Activated T-cell treated with anti-CD3 and anti-CD28 coated beads, Interleukin-2, amount 50 U/mL, for 48 hours (primary cell): ENCODE data around the gene MICAL3.
"Not testable (repeated sequence)": the region's sequence is repeated elsewhere in the genome, so short reads cannot be mapped to it uniquely, and the experiment has no call there.

Experiments
- DNase-seq, 2 experiments: peaks; one replicate each; pipeline ENCODE4 v3.0.0-alpha.2; 2020

MICAL3 gene

GRCh38 chr22:18024276-18024939 is at the start of gene MICAL3:
Gene MICAL3 (minus strand): TSS chr22:18024561. CDS start chr22:17906812, 117,749 bp downstream.
- DNase-seq = peak; percentile 70 to 80

- DNase-seq = not testable (repeated sequence)
Observed at GRCh38 chr22:18073927-18074326, 49.6 kb upstream of the MICAL3 start.

DNA sequence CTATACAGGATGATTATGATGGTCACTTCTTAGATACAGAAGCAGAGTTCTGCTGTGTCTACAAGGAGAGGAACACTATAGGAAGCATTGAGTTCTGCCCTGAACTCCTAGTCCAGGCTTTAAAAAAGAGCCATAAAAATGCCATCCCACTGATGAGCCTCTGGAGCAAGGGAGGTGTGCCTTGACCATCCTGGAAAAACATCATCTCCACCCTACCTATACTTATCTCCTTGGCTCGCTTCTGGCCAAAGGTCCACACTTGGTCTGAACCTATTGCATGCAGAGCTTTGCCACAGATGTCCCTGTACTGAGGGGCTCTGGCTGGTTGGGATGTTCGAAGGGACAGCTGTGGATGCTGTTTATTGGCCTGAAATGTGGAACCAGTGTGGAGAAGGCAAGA is 49.1 kb upstream of the MICAL3 start:
- DNase-seq = no peak

- DNase-seq = no peak
Observed at GRCh38 chr22:18071968-18072310, 47.6 kb upstream of the MICAL3 start.

- DNase-seq = not testable (repeated sequence)
Observed at GRCh38 chr22:18071307-18071967, 47.1 kb upstream of the MICAL3 start.

- no peak for DNase-seq
Observed at GRCh38 chr22:18070556-18071306, 46.4 kb upstream of the MICAL3 start.

GRCh38 chr22:18070041-18070440 is 45.7 kb upstream of the MICAL3 start:
- DNase-seq = no peak

- no peak for DNase-seq
Observed at GRCh38 chr22:18069041-18069440, 44.7 kb upstream of the MICAL3 start.

DNA sequence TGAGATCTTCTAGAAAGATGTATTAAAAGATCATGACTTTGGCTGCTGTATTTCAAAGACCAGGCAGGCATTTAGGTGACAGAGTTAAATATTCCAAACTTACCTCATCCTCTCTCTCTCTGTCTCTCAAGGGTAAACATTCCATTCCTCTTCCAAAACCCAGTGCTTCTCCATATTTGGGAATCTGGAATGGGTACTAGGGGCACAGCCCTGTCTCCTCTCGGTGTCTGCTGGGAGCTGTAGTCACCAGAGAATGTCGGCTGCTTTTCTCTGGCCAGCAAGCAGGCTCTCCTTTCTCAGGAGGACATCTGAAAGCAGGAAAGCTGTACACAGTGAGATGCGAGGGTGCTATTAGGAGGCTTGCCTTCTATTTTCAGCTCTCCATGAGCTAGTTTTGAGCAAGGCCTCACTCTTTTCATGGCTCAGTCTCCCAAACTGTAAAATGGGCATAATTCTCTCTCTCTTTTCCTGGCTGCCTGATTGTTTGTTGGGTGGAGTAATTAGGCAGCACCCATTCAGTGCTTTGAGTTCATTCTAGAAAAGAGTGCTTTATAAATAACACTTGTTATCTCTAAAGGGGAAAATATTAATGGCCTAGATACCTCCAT is 44.1 kb upstream of the MICAL3 start:
- DNase-seq = no peak

GRCh38 chr22:18067548-18068341 is 43.4 kb upstream of the MICAL3 start:
- no peak for DNase-seq

DNA sequence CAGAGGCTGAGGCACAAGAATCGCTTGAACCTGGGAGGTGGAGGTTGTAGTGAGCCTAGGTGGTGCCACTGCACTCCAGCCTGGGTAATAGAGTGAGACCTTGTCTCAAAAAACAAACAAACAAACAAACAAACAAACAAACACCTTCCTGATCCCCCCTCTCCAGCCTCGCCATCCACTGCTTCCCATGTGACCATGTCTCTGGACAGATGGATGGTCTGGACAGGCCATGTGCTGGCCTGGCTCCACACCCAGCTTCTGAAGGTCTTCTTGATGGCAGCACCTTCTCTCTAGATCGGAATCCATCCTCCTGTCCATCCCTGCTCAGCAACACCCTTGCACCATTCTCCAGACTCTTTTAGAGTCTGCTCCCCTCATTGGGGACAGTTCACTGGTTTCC is 42.8 kb upstream of the MICAL3 start:
- DNase-seq = no peak

- no peak for DNase-seq
Observed at GRCh38 chr22:18066181-18066859, 42.0 kb upstream of the MICAL3 start.

- no peak for DNase-seq
Observed at GRCh38 chr22:18065256-18065655, 40.9 kb upstream of the MICAL3 start.

DNA sequence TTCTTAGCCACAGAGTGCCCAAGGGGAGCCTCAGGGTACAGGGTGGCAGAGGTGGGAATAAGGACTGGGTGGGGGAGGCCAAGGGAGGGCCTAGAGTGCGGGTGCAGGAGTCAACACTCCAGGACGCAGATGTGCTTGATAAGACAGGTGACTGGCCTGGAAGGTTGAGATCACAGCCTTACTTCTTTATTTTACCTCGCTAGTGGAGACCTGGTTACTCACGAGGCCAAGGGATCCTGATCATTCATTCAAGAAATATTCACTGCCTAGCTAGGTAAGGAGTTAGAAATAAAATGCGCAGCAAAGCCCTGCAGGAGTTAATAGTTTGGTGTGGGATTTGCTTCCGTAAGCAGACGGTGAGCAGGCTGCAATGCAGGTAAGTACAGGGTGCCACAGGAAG is 40.3 kb upstream of the MICAL3 start:
- DNase-seq = no peak

DNA sequence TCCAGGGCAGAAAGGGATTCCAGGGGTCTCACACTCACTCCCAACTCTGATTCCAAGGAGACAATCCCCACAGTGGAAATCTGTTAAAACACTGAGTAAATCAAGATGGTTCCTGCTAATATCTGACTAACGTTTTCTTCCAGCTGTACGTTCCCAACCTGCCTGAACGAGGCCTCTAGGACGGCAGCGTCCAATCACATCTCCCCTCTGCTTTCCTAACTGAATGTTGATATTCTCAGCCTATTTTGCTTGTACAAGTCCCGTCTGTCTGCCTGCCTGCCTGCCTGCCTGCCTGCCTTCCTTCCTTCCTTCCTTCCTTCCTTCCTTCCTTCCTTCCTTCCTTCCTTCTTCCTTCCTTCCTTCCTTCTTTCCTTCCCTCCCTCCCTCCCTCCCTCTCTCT is 39.4 kb upstream of the MICAL3 start:
- DNase-seq = not testable (repeated sequence)

DNA sequence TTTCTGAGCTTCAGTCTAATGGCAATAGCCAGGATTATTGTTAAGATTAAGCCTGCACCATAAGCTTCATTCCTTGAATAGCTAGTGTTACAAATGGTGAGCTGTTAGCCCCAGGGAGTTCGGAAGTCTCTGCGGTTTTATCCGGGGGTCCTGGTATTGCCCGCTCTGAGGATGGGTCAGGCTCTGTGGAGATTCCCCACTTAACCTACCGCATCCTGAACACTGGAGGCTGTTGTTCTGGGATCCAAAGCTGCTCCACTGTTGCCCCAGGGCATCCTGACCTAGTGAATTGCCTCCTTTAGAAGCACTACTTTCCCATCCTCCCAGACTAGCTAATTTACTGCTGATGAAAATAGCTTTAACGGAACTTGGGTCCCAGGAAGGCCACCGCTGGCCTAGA is 38.9 kb upstream of the MICAL3 start:
- no peak for DNase-seq

DNA sequence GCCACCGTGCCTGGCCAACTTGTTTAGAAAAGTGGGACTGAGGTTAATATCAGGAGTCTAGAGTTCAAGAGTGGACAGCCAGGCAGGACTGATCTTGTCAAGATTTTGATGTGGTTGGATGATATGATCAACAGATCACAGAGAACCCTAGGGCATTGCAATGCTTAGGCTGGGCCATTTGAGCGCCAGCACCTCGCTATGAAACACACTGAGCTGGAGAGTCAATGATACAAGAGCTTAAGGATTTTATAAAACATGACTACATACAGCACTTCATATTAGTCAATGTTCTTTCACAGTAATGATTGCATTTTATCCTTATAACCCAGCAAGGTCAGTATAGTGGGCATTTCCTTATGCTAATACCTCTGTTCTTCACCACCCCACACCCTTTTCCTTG is 38.1 kb upstream of the MICAL3 start:
- DNase-seq = no peak

- no peak for DNase-seq
Observed at GRCh38 chr22:18060646-18061620, 36.6 kb upstream of the MICAL3 start.

DNA sequence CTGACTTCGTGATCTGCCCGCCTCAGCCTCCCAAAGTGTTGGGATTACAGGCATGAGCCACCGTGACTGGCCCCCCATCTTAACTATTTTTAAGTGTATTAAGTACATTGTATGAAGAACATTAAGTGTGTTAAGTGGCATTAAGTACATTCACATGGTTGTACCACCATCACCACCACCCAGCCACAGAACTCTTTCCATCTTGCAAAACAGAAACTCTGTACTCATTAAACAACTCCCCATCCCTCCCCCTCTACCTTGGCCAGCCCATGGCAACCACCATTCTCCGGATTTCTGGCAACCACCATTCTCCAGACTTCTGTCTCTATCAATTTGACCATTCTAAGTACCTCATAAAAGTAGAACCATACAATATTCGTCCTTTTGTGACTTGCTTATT is 35.6 kb upstream of the MICAL3 start:
- no peak for DNase-seq

GRCh38 chr22:18059473-18059872 is 35.1 kb upstream of the MICAL3 start:
- DNase-seq = no peak

DNA sequence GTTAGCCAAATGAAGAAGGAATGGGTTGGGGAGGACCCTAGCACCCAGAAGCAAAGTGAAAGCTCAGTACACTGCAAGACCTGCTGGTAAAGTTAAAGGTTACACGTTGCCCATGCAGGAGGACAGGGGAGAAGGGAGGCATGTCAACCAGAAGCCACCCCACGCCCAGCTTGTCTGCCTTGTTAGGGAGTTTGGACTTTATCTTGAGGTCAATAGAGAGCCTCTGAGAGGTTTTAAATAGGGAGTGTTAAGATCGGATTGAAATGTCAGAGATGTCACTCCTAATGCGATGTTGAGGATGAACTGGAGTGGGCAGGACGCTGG is 34.7 kb upstream of the MICAL3 start:
- DNase-seq = no peak
